ENCODE results near the gene CD8B.

CD8B gene

DNA sequence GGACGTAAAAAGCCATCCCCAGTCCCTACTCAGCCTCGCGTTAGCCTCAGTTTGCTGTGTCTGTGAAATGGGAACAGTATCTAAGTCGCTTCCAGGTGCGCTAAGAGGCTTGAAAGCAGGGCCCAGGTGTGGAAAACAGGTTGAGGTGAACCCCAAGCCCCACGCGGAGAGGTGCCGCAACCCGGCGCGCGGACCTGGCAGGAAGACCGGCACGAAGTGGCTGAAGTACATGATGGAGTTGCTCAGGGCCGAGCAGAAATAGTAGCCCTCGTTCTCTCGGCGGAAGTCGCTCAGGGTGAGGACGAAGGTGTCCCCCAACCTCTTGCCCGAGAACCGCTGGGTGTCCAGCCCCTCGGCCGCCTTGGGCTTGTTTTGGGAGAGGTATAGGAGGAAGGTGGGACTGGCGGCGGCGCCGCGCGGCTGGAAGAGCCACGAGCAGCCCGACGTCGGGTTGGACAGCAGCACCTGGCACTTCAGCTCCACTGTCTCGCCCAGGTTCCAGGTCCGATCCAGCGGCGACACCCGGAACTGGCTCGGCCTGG, 71.5 kb downstream of the CD8B start:
- TF ChIP-seq, protein P1, sequence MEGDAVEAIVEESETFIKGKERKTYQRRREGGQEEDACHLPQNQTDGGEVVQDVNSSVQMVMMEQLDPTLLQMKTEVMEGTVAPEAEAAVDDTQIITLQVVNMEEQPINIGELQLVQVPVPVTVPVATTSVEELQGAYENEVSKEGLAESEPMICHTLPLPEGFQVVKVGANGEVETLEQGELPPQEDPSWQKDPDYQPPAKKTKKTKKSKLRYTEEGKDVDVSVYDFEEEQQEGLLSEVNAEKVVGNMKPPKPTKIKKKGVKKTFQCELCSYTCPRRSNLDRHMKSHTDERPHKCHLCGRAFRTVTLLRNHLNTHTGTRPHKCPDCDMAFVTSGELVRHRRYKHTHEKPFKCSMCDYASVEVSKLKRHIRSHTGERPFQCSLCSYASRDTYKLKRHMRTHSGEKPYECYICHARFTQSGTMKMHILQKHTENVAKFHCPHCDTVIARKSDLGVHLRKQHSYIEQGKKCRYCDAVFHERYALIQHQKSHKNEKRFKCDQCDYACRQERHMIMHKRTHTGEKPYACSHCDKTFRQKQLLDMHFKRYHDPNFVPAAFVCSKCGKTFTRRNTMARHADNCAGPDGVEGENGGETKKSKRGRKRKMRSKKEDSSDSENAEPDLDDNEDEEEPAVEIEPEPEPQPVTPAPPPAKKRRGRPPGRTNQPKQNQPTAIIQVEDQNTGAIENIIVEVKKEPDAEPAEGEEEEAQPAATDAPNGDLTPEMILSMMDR (IDR thresholded peaks at IDR 0.05; ENCODE audit: low read depth, low read length, missing control alignments) = no peak
- H3K4me3 ChIP-seq (replicated peaks; ENCODE audit: low read depth, low read length) = no peak overlapping the region
- no peak for DNase-seq (ENCODE audit: extremely low read depth, low read depth)

DNA sequence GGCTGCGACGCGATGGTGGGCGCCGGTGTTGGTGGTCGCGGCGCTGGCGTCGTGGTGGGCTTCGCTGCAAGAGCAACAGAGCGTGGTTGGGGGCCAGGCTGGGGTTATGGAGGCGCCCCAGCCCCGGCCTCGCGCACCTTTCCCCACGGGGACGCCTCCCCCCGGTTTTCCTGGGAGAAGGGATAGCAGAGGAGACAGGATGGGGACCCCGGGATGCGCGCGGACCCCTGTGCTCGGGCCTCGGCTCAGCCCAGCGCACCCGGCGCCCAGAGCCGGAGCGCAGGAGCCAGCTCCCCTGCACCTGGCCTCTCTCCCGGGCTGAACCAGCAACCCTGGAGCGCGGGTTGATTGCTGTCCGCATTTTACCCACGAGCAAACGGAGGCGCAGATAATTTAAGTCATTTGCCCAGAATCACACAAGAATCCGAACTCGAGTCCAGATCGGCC, 72.0 kb downstream of the CD8B start:
- H3K4me3 ChIP-seq (replicated peaks; ENCODE audit: low read depth, low read length) = no peak overlapping the region
- TF ChIP-seq, protein P1 (IDR thresholded peaks at IDR 0.05; ENCODE audit: low read depth, low read length, missing control alignments) = no peak
- DNase-seq (ENCODE audit: extremely low read depth, low read depth) = no peak

DNA sequence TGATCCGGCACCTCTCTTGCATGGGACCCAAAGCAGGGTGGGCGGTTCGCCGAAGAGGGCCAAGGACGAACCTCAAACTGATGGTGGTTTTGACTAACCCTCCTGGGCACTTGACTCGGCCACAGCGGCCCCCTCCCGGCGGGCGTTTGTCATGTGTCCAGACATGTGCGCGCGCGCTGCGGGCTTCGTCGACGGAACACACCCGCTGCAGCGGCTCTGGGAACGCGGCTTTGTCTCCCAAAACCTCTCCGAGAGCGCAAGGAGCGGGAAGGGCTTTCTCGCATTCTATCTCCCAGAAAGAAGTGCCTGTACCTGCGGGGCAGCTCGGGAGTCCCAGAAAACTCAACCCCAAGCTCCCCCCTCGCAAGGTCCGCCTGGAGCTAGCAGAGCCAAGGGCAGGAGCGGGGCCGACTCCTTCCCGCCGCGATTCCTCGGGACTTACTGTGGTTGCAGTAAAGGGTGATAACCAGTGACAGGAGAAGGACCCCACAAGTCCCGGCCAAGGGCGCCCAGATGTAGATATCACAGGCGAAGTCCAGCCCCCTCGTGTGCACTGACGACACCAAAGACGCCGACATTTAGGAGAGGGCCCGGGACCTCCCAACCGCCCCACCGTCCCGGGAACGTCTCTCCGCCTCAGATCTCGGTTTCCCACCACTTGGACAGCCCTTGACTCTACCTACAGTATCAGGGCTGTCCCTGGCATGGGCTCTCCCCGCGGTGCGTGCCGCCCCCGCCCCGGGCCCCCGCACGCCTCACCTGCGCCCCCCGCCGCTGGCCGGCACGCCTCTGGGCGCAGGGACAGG, 72.6 kb downstream of the CD8B start:
- DNase-seq (ENCODE audit: extremely low read depth, low read depth) = no peak
- TF ChIP-seq, protein P1 (IDR thresholded peaks at IDR 0.05; ENCODE audit: low read depth, low read length, missing control alignments) = no peak
- H3K4me3 ChIP-seq (replicated peaks; ENCODE audit: low read depth, low read length) = no peak overlapping the region

DNA sequence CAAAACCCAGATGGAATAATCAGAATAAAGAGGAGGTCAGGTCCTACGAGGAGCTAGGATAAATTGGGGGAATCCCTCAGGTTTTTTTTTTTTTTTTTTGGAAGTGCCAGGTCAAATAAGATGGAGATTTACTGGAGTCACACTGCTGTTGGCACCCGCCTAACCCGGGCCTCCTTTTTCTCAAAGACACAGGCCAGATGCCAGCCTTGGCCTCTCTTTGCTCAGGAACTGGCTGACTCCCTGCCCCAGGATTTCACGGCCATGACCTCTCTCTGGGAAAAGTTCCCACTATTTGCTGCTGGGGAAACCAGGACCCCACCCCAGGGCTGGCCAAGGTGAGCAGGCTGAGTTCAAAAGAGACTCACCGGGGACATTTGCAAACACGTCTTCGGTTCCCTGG, 73.5 kb downstream of the CD8B start:
- TF ChIP-seq, protein P1 (IDR thresholded peaks at IDR 0.05; ENCODE audit: low read depth, low read length, missing control alignments) = no peak
- DNase-seq (ENCODE audit: extremely low read depth, low read depth) = no peak
- H3K4me3 ChIP-seq (replicated peaks; ENCODE audit: low read depth, low read length) = no peak overlapping the region

DNA sequence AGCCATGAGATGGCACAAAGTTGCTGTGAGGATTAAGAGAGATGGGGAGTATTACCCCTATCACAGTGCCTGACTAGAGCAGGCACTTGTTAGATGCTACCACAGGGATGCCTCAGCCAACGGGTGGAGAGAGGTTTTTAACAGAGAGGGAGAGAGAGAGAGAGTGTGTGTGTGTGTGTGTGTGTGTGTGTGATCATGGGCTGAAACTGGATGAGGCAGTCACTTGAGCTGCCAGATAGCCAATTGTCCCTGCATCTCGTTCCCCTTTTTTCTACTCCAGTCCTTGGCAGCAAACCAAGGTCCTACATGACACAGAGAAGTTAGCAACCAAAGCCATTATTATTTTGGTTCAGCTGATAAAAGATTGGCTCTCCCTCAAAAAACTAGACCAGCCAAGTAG, 74.0 kb downstream of the CD8B start:
- TF ChIP-seq, protein P1 (IDR thresholded peaks at IDR 0.05; ENCODE audit: low read depth, low read length, missing control alignments) = no peak
- no peak for DNase-seq (ENCODE audit: extremely low read depth, low read depth)
- H3K4me3 ChIP-seq (replicated peaks; ENCODE audit: low read depth, low read length) = no peak overlapping the region

DNA sequence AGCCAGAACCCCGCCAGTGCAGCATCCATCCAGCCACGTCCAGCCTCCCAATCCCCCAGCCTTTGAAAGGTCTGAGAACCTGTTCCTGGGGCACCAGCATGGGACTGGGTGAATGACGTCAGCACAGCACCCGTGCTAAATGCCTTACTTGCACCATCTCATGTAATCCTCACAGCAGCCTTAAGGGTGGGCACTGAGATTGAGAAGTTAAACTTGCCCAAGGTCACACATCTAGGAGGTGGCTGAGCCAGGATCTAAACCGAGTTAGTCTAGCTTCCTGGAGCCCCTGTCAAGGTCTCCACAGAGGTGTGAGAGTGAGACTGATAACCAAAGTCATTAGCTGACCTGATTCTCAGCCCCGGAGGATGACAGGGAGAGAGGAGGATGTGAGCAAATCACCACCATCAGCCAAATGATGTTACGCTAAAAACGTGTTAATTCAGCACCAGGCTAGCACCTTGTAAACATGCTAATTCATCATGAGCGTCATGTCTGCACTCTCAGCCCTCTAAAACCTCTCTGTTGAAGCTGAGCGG, 75.6 kb downstream of the CD8B start:
- DNase-seq (ENCODE audit: extremely low read depth, low read depth) = no peak
- H3K4me3 ChIP-seq (replicated peaks; ENCODE audit: low read depth, low read length) = no peak overlapping the region
- TF ChIP-seq, protein P1 (IDR thresholded peaks at IDR 0.05; ENCODE audit: low read depth, low read length, missing control alignments) = no peak
